ENCODE measurements around the gene KIDINS220. TPM values are rescaled to one million over a fixed set of nuclear protein-coding genes. Genes with fewer than 3 reads are reported as not detected.

The KIDINS220 gene
- polyA plus RNA-seq, 1 donor from 2014 or later = 329 TPM

Other genes starting within 250 kb of the KIDINS220 start
- 61.5 and 71.6 TPM in 2 replicates for gene ID2, start 155.6 kb downstream of the KIDINS220 start, polyA plus RNA-seq
- gene MBOAT2, start 166.1 kb upstream of the KIDINS220 start, polyA plus RNA-seq = 178 and 205 TPM in 2 replicates